Mucosa of stomach (tissue), 1 donor: ENCODE measurements around the gene CACTIN.
"Not testable (repeated sequence)": the region's sequence is repeated elsewhere in the genome, so short reads cannot be mapped to it uniquely, and the experiment has no call there.

Source experiments
- H3K27me3 ChIP-seq: one replicate; pipeline ENCODE4 v1.7.0; 2013; ENCODE audit warnings: mild to moderate bottlenecking, low read length; ENCODE audit not compliant: control insufficient read depth, insufficient read depth
- H3K36me3 ChIP-seq: one replicate; pipeline ENCODE4 v1.7.0; 2013; ENCODE audit warnings: low read length; ENCODE audit not compliant: control insufficient read depth, insufficient read depth
- H3K4me1 ChIP-seq: one replicate; pipeline ENCODE4 v1.7.0; 2013; ENCODE audit warnings: mild to moderate bottlenecking, low read length; ENCODE audit not compliant: control insufficient read depth, insufficient read depth
- H3K4me3 ChIP-seq: one replicate; pipeline ENCODE4 v1.7.0; 2013; ENCODE audit warnings: low read length
- H3K9ac ChIP-seq: one replicate; pipeline ENCODE4 v1.7.0; 2013; ENCODE audit warnings: mild to moderate bottlenecking, low read length, moderate library complexity
- H3K9me3 ChIP-seq: one replicate; pipeline ENCODE4 v1.7.0; 2013; ENCODE audit warnings: mild to moderate bottlenecking, low read length, moderate library complexity; ENCODE audit not compliant: control insufficient read depth
- donor health status: Pancreatic carcinoma.

Gene CACTIN

DNA sequence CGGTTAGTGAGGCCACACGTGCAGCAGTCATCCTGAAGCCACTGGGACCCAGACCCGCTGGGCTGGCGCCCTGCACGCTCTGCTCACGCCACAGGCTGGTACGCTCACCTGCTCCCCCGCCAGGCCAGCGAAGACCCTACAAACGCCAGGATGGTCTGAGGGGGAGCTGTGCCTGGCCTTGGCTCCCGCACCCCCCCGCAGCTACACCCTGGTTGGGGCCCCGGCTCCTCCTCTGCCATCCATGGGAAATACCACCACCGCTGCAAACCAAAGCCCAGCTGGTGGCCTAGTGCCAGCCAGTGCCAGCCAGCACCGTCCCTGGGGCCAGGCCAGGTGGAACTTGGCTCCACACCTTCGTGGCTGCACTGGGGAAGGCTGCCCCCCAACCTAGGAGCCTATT is 23.3 kb upstream of the CACTIN start:
- H3K9ac ChIP-seq = no peak overlapping the region
- no peaks in the 10 kb centered on the region for H3K4me1 ChIP-seq
- no peaks in the 10 kb centered on the region for H3K9me3 ChIP-seq
- H3K36me3 ChIP-seq = no peaks in the 10 kb centered on the region
- H3K27me3 ChIP-seq = no peaks in the 10 kb centered on the region
- no peak overlapping the region for H3K4me3 ChIP-seq

DNA sequence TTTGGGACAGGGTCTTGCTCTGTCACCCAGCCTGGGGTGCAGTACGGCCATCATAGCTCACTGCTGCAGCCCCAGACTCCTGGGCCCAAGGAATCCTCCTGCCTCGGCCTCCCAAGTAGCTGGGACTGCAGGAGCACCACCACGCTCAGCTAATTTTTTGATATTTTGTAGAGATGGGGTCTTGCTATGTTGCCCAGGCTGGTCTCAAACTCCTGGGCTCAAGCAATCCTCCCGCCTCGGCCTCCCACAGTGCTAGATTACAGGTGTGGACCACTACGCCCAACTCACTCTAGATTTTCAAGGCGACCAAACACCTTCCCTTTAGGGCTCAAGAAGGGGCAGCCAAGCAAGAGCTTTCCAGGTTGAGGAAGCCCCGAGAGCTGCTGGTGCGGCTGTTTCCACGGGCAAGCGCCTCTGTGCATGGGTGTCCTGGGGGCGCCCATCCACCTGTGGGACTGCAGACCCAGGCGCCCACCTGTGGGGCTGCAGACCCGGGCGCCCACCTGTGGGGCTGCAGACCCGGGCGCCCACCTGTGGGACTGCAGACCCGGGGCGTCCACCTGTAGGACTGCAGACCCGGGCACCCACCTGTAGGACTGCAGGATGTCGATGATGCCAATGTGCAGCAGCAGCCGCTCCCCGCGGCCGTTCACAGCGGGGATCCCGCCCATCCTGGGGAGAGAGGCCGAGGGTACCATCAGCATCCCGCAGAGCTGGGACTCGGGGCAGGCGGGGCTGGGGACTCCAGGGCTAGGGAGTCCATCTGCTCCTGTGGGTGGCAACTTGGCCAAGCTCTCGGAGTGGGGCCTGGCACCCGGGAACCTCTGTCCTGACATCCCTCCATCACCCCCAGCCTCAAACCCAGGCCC is 21.7 kb upstream of the CACTIN start:
- Histone ChIP-seq H3K4me1 (no peaks in the 10 kb centered on the region), H3K4me3 (no peak overlapping the region), H3K36me3 (no peaks in the 10 kb centered on the region), H3K27me3 (no peaks in the 10 kb centered on the region), H3K9me3 (no peaks in the 10 kb centered on the region), H3K9ac (no peak overlapping the region)

DNA sequence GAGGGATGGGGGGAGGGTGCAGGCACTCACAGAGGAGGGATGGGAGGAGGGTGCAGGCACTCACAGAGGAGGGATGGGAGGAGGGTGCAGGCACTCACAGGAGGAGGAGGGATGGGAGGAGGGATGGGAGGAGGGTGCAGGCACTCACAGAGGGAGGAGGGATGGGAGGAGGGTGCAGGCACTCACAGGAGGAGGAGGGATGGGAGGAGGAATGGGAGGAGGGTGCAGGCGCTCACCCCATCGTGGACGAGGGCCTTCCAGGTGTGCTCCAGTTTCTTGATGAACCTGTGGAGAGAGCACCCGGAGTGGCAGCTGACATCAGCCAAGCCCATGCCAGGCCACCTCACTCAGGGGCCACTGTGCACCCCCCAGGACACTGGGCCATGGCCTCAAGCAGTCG is 20.5 kb upstream of the CACTIN start:
- H3K9me3 ChIP-seq, H3K4me1 ChIP-seq, H3K9ac ChIP-seq, H3K27me3 ChIP-seq, H3K36me3 ChIP-seq, H3K4me3 ChIP-seq: not testable (repeated sequence)

DNA sequence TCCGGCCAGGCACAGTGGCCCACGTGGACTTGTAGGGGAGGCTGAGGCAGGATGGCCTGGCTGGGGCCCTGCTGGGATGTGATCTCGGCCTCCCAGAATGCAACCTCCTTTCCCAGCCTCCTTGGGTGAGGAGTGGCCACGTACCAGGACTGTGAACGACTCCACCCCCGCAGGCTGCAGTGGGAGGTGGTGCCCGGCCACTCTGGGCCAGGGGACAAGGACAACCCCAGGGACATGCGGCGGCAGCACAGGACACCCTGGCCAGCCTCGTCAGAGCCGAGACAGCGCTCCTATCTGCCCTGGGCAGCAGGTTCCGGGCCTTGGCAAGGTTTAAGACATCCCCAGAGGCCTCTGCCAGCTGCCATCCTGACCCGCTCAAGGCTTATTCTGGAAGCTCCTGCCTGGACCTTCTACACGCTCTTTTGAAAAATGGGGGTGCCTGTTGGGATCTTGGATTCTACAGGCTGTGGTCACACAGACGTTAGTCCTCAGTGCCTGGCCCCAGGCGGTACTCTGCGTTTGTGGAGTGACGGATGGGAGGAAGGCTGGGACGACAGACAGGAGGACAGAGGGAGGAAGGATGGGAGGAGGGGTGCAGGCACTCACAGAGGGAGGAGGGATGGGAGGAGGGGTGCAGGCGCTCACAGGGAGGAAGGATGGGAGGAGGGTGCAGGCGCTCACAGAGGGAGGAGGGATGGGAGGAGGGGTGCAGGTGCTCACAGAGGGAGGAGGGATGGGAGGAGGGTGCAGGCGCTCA is 19.9 kb upstream of the CACTIN start:
- H3K4me1 ChIP-seq = no peaks in the 10 kb centered on the region
- no peaks in the 10 kb centered on the region for H3K36me3 ChIP-seq

DNA sequence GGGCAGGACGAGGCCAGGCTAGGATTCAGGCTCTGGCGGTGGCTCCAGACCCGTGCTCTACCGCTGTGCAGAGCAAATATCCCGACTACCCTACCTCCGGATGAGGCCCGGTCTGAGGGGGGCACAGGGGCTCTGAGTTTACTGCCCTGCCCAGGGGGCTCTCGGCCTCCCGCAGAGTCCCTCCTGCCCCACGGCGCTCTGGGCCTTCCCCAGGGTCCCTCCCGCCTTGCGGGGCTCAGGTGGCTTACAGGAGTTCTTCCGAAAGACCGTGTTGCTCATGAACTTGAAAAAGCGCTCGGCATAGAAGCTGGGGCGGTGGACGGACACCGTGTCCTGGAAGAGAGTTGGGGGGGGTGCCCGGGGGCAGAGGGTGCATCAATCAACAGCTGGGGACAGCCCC is 19.1 kb upstream of the CACTIN start:
- H3K36me3 ChIP-seq = no peaks in the 10 kb centered on the region
- H3K4me3 ChIP-seq = no peak overlapping the region
- H3K4me1 ChIP-seq = no peaks in the 10 kb centered on the region
- H3K9ac ChIP-seq = no peak overlapping the region
- no peaks in the 10 kb centered on the region for H3K27me3 ChIP-seq
- H3K9me3 ChIP-seq = no peaks in the 10 kb centered on the region

More for the DNA sequence above, 19.9 kb upstream of the CACTIN start:
- H3K9ac ChIP-seq = no peak overlapping the region
- H3K27me3 ChIP-seq = no peaks in the 10 kb centered on the region
- H3K4me3 ChIP-seq = no peak overlapping the region
- no peaks in the 10 kb centered on the region for H3K9me3 ChIP-seq

DNA sequence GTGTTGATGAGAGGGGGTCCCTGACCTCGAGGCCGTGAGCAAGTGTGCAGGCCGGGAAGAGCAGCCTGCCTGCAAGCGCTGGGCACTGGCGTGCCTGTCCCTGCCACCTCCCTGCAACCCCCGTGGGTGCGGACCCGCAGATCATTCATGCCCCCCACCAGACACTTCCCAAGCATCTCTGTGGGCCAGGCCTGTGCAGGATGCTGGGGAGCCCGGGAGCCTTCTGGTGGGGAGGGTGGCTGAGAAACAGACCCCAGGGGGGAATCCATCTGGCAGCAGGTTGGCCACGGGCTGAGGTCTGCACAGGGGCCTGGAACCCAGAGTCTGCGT is 18.4 kb upstream of the CACTIN start:
- Histone ChIP-seq H3K4me1 (no peaks in the 10 kb centered on the region), H3K9me3 (no peaks in the 10 kb centered on the region), H3K36me3 (no peaks in the 10 kb centered on the region), H3K27me3 (no peaks in the 10 kb centered on the region), H3K9ac (no peak overlapping the region), H3K4me3 (no peak overlapping the region)

DNA sequence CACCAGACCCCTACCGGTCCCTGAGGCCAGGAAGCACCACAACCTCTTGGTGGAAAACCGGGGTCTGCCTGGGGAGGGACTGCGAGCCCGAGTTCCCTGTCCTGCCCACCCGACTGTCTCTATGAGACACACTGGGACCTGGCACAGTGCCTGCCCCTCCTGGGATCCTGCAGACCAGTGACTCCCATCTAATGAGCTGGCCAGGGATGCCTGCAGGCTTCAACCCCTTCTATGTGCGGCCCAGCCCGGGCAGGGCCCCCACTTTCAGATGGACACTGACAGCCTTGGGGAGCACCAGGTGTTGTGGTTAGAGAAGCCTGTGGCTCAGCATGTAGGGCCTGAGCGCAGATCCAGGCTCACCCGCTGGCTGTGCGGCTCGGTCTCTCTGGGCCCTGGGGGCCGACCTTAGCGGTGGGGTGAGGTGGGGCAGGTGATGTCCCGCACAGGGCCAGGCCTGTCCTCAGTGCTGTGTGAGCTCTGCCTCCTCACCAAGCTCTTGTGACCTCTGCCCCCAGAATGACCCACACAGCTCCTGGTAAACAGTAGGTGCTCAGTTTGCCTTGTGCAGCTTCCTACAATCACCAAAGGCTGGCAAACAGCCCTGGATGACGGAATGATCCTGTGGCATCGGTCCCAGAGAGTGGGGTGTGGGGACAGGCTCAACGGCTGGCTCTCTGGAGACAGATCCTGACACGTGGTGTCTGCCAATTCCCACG is 17.9 kb upstream of the CACTIN start:
- Histone ChIP-seq H3K4me3 (no peak overlapping the region), H3K36me3 (no peaks in the 10 kb centered on the region), H3K9me3 (no peaks in the 10 kb centered on the region), H3K4me1 (no peaks in the 10 kb centered on the region), H3K27me3 (no peaks in the 10 kb centered on the region), H3K9ac (no peak overlapping the region)

DNA sequence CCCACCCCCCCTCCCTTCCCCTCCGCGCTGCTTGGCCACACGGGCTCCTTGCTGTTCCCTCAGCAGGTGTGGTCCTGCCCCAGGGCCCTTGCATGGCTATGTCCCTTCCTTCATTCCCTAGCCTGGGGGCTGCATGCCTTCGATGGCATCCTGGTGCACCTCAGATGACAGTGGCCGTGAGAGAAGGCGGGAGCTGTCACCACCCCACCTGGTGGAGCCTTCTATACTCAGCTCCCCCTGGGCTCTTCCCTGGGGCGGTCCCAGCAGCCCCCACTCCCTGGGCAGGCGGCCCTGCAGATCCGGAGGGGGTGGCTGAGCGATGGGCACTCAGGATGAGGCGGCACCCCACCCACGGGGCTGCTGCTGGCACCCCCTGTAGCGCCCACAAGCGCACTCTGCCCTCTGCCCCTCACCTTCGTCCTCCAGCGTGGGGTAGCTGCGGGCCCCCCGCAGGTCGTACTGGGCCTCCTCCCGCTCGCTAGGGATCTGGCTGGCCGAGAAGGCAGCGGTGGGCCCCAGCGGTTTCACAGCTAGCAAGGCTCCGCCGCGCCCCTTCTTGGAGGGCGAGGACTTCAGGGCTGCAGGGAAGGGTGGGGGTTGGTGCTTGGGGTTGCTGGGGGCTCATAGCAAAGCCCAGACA is 17.2 kb upstream of the CACTIN start:
- no peaks in the 10 kb centered on the region for H3K36me3 ChIP-seq
- no peaks in the 10 kb centered on the region for H3K9me3 ChIP-seq

DNA sequence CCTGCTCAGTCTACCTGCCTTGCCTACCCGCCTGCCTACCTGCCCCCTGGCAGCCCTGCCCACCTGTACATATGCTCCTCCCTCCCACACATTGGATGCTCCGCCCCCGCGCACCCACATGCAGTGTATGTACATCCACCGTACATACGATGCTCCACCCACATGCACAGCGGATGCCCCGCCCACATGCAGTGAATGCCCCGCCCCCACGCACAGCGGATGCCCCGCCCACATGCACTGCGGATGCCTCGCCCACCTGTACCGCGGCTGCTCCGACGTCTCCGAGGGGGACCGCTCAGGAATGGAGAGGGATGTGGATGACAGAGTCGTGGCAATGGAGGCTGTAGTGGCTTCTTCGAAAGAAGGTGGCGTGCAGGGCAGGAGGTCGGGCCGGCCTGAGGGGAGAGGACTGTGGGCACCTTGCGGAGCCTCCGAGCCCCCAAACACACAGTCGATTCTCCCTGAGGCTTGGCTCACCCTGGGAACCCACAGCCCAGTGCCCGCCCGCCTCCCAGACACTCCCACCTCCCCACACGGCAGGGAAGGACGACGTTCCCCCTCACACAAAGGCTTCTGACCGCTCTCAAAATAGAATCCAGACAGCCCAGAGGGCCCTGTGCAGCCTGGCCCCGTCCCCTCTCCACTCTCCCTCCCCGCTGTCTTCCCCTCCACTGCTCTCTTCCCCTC is 16.5 kb upstream of the CACTIN start:
- no peaks in the 10 kb centered on the region for H3K36me3 ChIP-seq
- no peaks in the 10 kb centered on the region for H3K27me3 ChIP-seq
- H3K9me3 ChIP-seq = no peaks in the 10 kb centered on the region
- H3K9ac ChIP-seq = no peak overlapping the region
- H3K4me1 ChIP-seq = no peaks in the 10 kb centered on the region
- no peak overlapping the region for H3K4me3 ChIP-seq

More for the DNA sequence above, 17.2 kb upstream of the CACTIN start:
- Histone ChIP-seq H3K4me3 (no peak overlapping the region), H3K27me3 (no peaks in the 10 kb centered on the region), H3K4me1 (no peaks in the 10 kb centered on the region), H3K9ac (no peak overlapping the region)

DNA sequence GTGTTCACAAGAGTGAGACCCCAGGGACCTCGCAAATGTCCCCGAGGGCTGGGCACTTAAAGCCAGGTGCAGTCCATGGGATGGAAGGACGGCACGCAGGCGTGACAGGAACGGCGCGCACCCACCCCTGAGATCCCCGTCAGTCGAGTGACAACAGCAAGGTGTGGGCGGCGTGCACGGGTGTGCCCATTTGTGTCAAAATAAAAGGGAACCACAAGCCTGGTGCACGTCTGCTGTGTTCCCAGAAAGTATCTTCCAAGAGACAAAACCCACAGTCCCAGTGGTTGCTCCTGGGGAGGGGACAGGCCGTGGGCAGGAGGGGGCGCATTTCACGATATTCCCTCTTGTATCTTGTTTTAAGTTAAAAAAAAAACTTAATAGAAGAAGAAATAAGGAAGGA is 15.7 kb upstream of the CACTIN start:
- Histone ChIP-seq H3K4me1 (no peaks in the 10 kb centered on the region), H3K36me3 (no peaks in the 10 kb centered on the region)

DNA sequence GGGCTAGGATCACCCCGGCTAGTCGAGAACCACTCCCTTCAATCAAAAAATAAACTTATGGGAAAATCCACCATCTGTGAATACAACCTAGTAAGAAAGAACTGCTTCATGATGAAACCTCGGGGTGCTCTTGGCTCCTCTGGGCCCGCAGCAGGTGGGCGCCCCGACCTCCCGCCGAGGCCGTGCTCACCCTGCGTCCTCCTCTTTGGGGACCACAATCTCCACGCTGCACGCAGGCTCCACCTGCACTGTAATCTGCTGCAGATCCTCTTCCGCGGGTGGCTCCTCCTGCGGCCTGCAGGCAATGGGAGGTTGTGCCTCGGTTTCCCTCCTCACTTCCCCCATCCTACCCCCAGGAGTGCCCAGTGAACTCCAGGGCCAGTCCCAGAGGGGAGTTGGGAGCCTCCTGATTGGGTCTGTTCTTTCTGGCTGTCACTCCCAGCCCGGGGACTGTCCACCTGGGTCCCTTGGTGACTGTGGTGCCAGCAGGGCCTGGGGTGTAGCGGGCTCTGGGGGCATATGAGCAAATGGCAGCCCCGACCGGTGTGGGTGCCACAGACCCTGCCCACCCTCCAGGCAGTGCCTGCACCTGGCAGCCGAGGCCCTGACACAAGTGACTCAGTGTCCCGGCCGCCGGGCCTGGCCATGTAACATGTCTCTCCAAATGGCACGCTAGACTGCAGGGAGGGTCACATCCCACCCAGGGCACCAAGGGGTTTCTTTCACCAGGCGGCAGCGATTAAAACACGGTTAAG is 15.1 kb upstream of the CACTIN start:
- Histone ChIP-seq H3K4me1 (no peaks in the 10 kb centered on the region), H3K36me3 (no peaks in the 10 kb centered on the region), H3K4me3 (no peak overlapping the region), H3K27me3 (no peaks in the 10 kb centered on the region), H3K9me3 (no peaks in the 10 kb centered on the region), H3K9ac (no peak overlapping the region)

More for the DNA sequence above, 15.7 kb upstream of the CACTIN start:
- no peaks in the 10 kb centered on the region for H3K27me3 ChIP-seq
- no peaks in the 10 kb centered on the region for H3K9me3 ChIP-seq
- H3K9ac ChIP-seq = no peak overlapping the region
- no peak overlapping the region for H3K4me3 ChIP-seq
